ENCODE data around the gene USP20. TPM values are rescaled to one million over a fixed set of nuclear protein-coding genes. Genes with fewer than 3 reads are reported as not detected.

Gene USP20
- total RNA-seq, 1 experiment from 2014 or later = 16.8 TPM

GRCh38 chr9:129910628-129911567, 75.6 kb downstream of the USP20 start (continued):
- no peak for TF ChIP-seq CTCF (IDR thresholded peaks at IDR 0.05 in 2 of 3, conservative IDR thresholded peaks at IDR 0.05 in 1 of 3; ENCODE audit: borderline replicate concordance in 1 of 3, insufficient read depth in 1 of 3, low read depth in 2 of 3, low read length in 2 of 3)
- TF ChIP-seq, protein P1, sequence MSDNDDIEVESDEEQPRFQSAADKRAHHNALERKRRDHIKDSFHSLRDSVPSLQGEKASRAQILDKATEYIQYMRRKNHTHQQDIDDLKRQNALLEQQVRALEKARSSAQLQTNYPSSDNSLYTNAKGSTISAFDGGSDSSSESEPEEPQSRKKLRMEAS (IDR thresholded peaks at IDR 0.05) = peak; percentile 92
- no peak for TF ChIP-seq ZFX (IDR thresholded peaks at IDR 0.05)
- no peak for TF ChIP-seq EZH2phosphoT487 (IDR thresholded peaks at IDR 0.05; ENCODE audit: borderline replicate concordance)
- no peak for TF ChIP-seq EZH2 (IDR thresholded peaks at IDR 0.05)
- peak; percentile 14 for TF ChIP-seq YY1 (IDR thresholded peaks at IDR 0.05; ENCODE audit: extremely low read depth, insufficient replicate concordance, low read depth, low read length)
- TF ChIP-seq POLR2AphosphoS5 (IDR thresholded peaks at IDR 0.05; ENCODE audit: low read depth, low read length) = peak; percentile 63
- no peak for TF ChIP-seq ATF3 (IDR thresholded peaks at IDR 0.05)
- peak; percentile 75; the same call in 1 of the 2 replicates for TF ChIP-seq SRF (IDR thresholded peaks at IDR 0.05; ENCODE audit: low read depth)
- TF ChIP-seq EGR1 (IDR thresholded peaks at IDR 0.05; ENCODE audit: low read depth) = no peak

DNA sequence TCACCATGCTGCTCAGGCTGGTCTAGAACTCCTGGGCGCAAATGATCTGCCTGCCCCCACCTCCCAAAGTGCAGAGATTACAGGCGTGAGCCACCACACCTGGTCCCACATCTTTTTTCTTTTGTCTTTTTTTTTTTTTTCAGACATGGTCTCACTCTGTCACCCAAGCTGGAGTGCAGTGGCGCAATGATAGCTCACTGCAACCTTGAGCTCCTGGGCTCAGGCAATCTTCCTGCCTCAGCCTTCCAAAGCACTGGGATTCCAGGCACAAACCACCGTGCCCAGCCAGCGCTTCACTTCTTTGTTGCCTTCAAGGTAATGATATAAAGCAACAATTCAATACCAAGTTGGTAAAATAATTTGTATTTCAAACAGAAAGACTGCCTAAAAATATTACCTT, 78.8 kb downstream of the USP20 start:
- H2AFZ ChIP-seq (ENCODE audit: low read depth, low read length, poor library complexity, severe bottlenecking) = no peak overlapping the region
- H3K9ac ChIP-seq (ENCODE audit: low read length) = no peak overlapping the region
- no peaks in the 10 kb centered on the region for H3K9me2 ChIP-seq (ENCODE audit: insufficient read depth)
- H3K79me2 ChIP-seq (ENCODE audit: insufficient read depth, low read length) = no peaks in the 10 kb centered on the region
- H3K27ac ChIP-seq (ENCODE audit: low read depth, low read length) = no peak overlapping the region
- H3K4me3 ChIP-seq (replicated peaks in 1 of 2; ENCODE audit: low read depth in 1 of 2, low read length in 2 of 2) = no peak overlapping the region
- intact Hi-C loops (cut with micrococcal nuclease) = no loop called here
- RAD21 ChIA-PET (ENCODE audit: low non-redundant PET in 1 of 2, low total read pairs in 2 of 2, uncharacterized antibody in 2 of 2, unreplicated experiment in 2 of 2) = no interaction called here
- H3K4me1 ChIP-seq (ENCODE audit: control insufficient read depth in 1 of 2, insufficient read depth in 2 of 2, low read length in 2 of 2) = peaks cover 18 to 29% of the 10 kb centered on the region in 2 experiments
- H3K27me3 ChIP-seq (ENCODE audit: insufficient read depth, low read length) = no peaks in the 10 kb centered on the region
- no TSS peak for BruUV-seq (replicated peaks)
- CTCF ChIA-PET = no interaction called here
- no peaks in the 10 kb centered on the region for H3K9me3 ChIP-seq (ENCODE audit: control insufficient read depth in 1 of 2, insufficient read depth in 1 of 2, low read depth in 1 of 2, low read length in 2 of 2)
- POLR2A ChIA-PET = no interaction called here
- no peaks in the 10 kb centered on the region for H3K36me3 ChIP-seq (ENCODE audit: control insufficient read depth in 1 of 2, insufficient read depth in 2 of 2, low read length in 2 of 2)
- TF ChIP-seq SP1 (IDR thresholded peaks at IDR 0.05; ENCODE audit: low read depth) = no peak
- no peak for TF ChIP-seq POLR2AphosphoS5 (IDR thresholded peaks at IDR 0.05; ENCODE audit: low read depth, low read length)
- TF ChIP-seq TCF7L2 (IDR thresholded peaks at IDR 0.05; ENCODE audit: borderline replicate concordance, extremely low read depth, insufficient read depth, insufficient read length) = no peak
- TF ChIP-seq YY1 (IDR thresholded peaks at IDR 0.05; ENCODE audit: extremely low read depth, insufficient replicate concordance, low read depth, low read length) = no peak
- no peak for TF ChIP-seq ZFX (IDR thresholded peaks at IDR 0.05)
- no peak for TF ChIP-seq FOSL1 (IDR thresholded peaks at IDR 0.05; ENCODE audit: low read depth)
- no peak for TF ChIP-seq CEBPB (IDR thresholded peaks at IDR 0.05; ENCODE audit: low read depth)
- TF ChIP-seq, protein P1 (IDR thresholded peaks at IDR 0.05) = no peak
- no peak for TF ChIP-seq RAD21 (IDR thresholded peaks at IDR 0.05; ENCODE audit: low read depth)
- H3K4me2 ChIP-seq (ENCODE audit: low read length) = no peak overlapping the region
- no peaks in the 10 kb centered on the region for H4K20me1 ChIP-seq (ENCODE audit: insufficient read depth)
- DNase-seq (ENCODE audit: low read depth, low spot score) (no peak), ATAC-seq (no peak)

Measured in HCT116 (cell line).